ENCODE results near the gene NECAB3.

GRCh38 chr20:33653218-33653899, 20.9 kb downstream of the NECAB3 start:
- TF ChIP-seq POLR2A (IDR thresholded peaks at IDR 0.05) (no peak), CTCF (IDR thresholded peaks at IDR 0.05) (peak; percentile 65 to 82 (median 76))

Data from uterus (tissue), 2 donors.